Spleen (tissue), 7 donors: ENCODE results near the gene ZNF207.

Source experiments
- POLR2A ChIP-seq, 3 donors: fragments of 450-650 bp; IDR thresholded peaks; one replicate each; pipeline ENCODE4 v1.5.1; 2017; ENCODE audit warnings: antibody characterized with exemption in 3 of 3, mild to moderate bottlenecking in 1 of 3
- TF ChIP-seq, protein P1 (sequence below), 11 experiments: fragments of 200-600 bp in 7 of 11; fragments of 450-650 bp in 4 of 11; sonication (generic) in 4 of 11; IDR thresholded peaks in 8 of 11; conservative IDR thresholded peaks in 3 of 11; 1 replicate in 7 of 11; 2 replicates in 4 of 11; pipeline versions ENCODE4 v1.4.0 to v1.8.0; 2016 to 2021; ENCODE audit warnings: antibody characterized with exemption in 11 of 11, inconsistent platforms in 4 of 11, mild to moderate bottlenecking in 1 of 11
- donor health status: DM: no; HTN: no; CAD: no; lungs with moderate emphysema.
- donor health status: DM: no; HTN: no; CAD: no.
- donor health status: DM: no; HTN: no; CAD: no.

DNA sequence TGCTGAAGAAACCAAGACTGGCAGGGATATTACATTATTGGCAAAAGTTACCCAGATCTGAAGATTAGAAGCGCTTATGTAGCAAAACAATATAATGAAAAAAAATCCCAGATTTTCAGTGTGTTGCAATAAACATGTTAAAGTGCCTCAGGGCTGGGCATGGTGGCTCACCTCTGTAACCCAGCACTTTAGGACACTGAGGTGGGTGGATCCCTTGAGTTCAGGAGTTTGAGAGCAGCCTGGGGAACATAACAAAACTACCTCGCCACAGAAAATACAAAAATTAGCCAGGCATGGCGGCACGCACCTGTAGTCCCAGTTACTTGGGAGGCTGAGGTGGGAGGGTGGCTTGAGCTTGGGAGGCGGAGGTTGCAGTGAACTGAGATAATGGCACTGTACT is 6.8 kb downstream of the ZNF207 start:
- TF ChIP-seq, protein P1, sequence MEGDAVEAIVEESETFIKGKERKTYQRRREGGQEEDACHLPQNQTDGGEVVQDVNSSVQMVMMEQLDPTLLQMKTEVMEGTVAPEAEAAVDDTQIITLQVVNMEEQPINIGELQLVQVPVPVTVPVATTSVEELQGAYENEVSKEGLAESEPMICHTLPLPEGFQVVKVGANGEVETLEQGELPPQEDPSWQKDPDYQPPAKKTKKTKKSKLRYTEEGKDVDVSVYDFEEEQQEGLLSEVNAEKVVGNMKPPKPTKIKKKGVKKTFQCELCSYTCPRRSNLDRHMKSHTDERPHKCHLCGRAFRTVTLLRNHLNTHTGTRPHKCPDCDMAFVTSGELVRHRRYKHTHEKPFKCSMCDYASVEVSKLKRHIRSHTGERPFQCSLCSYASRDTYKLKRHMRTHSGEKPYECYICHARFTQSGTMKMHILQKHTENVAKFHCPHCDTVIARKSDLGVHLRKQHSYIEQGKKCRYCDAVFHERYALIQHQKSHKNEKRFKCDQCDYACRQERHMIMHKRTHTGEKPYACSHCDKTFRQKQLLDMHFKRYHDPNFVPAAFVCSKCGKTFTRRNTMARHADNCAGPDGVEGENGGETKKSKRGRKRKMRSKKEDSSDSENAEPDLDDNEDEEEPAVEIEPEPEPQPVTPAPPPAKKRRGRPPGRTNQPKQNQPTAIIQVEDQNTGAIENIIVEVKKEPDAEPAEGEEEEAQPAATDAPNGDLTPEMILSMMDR (IDR thresholded peaks at IDR 0.05 in 8 of 11, conservative IDR thresholded peaks at IDR 0.05 in 3 of 11) = no peak
- no peak for TF ChIP-seq POLR2A (IDR thresholded peaks at IDR 0.05)
